ENCODE data around the gene SUMO3. TPM values are rescaled to one million over a fixed set of nuclear protein-coding genes. Genes with fewer than 3 reads are reported as not detected.
A peak's percentile ranks its signal among the peaks of the same experiment; 100 is the strongest.

SUMO3 gene
- total and polyA plus RNA-seq, 2 of the 13 experiments (the other 11 are each of a cell fraction or from before 2014, with no cell fraction given): 51.4 to 92.4 TPM

DNA sequence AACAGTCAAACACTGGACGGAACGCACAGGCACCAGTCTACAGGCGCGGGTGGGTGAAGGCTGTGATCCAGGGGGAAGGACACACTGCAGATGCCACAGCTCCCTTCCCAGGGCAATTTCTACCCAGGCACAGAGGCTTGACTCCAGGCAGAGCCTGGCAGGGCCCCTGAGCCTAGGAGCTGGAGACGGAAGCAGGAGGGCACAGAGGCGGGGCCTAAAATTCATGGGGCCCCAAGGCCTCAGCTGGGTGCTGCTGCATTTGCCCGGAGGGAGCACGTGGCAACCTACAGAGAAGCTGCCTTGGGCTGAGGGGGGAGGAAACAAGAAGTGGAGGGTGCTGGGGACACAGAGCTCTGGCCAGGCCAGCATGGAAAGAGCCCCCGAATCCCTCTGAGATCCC, 57.5 kb downstream of the SUMO3 start:
- no TSS peak for BruUV-seq (replicated peaks)
- ChIA-PET POLR2A (no interaction called here), CTCF (ENCODE audit: low intra/inter-chr PET ratio, low total read pairs) (no interaction called here)
- in situ Hi-C loops (cut with HindIII; ENCODE audit: extremely low pct_ligation_motif_present, low pct_unique_long_range_greater_than_20kb) (no loop called here), intact Hi-C loops (cut with micrococcal nuclease; ENCODE audit: unreplicated experiment) (no loop called here)
- no peaks in the 10 kb centered on the region for H3K9me3 ChIP-seq (ENCODE audit: low read length)
- H4K20me1 ChIP-seq (ENCODE audit: insufficient read depth, low read length): no peaks in the 10 kb centered on the region
- H3K27me3 ChIP-seq (ENCODE audit: control insufficient read depth in 1 of 2, insufficient read depth in 2 of 2, low read length in 2 of 2): peaks cover 2 to 41% of the 10 kb centered on the region in 2 experiments; a peak in 4 of 5 replicates
- H3K9ac ChIP-seq (ENCODE audit: insufficient read depth, low read depth, low read length): no peak overlapping the region
- WGBS (ENCODE audit: low lambda C conversion rate): 46% methylated on average over 8 of the region's 9 CpGs
- ATAC-seq (no peak), DNase-seq (ENCODE audit: low spot score) (no peak), FAIRE-seq (no peak)
- H3K4me1 ChIP-seq (ENCODE audit: insufficient read depth, low read length): peaks cover 43% of the 10 kb centered on the region
- no peak overlapping the region for H3K27ac ChIP-seq (ENCODE audit: extremely low read length, insufficient read depth, low read length)
- no peaks in the 10 kb centered on the region for H3K36me3 ChIP-seq (replicated peaks in 1 of 2; ENCODE audit: control insufficient read depth in 1 of 2, insufficient read depth in 2 of 2, low read length in 2 of 2)
- no peak overlapping the region for H3K4me3 ChIP-seq (replicated peaks in 1 of 3; ENCODE audit: insufficient read depth in 1 of 3, low read depth in 2 of 3, low read length in 3 of 3)
- TF ChIP-seq HIVEP1 (CRISPR knock-in tag; IDR thresholded peaks at IDR 0.05): no peak
- TF ChIP-seq, protein P1, sequence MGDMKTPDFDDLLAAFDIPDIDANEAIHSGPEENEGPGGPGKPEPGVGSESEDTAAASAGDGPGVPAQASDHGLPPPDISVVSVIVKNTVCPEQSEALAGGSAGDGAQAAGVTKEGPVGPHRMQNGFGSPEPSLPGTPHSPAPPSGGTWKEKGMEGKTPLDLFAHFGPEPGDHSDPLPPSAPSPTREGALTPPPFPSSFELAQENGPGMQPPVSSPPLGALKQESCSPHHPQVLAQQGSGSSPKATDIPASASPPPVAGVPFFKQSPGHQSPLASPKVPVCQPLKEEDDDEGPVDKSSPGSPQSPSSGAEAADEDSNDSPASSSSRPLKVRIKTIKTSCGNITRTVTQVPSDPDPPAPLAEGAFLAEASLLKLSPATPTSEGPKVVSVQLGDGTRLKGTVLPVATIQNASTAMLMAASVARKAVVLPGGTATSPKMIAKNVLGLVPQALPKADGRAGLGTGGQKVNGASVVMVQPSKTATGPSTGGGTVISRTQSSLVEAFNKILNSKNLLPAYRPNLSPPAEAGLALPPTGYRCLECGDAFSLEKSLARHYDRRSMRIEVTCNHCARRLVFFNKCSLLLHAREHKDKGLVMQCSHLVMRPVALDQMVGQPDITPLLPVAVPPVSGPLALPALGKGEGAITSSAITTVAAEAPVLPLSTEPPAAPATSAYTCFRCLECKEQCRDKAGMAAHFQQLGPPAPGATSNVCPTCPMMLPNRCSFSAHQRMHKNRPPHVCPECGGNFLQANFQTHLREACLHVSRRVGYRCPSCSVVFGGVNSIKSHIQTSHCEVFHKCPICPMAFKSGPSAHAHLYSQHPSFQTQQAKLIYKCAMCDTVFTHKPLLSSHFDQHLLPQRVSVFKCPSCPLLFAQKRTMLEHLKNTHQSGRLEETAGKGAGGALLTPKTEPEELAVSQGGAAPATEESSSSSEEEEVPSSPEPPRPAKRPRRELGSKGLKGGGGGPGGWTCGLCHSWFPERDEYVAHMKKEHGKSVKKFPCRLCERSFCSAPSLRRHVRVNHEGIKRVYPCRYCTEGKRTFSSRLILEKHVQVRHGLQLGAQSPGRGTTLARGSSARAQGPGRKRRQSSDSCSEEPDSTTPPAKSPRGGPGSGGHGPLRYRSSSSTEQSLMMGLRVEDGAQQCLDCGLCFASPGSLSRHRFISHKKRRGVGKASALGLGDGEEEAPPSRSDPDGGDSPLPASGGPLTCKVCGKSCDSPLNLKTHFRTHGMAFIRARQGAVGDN (CRISPR knock-in tag; IDR thresholded peaks at IDR 0.05): peak; percentile 27; the same call in 1 of the 2 replicates
- no peak overlapping the region for H3K4me2 ChIP-seq (ENCODE audit: low read depth, low read length)
- no peak overlapping the region for H2AFZ ChIP-seq (ENCODE audit: low read length)
- H3K79me2 ChIP-seq (ENCODE audit: insufficient read depth, low read length): no peaks in the 10 kb centered on the region

GRCh38 chr21:44759628-44760285, 58.1 kb downstream of the SUMO3 start:
- Histone ChIP-seq H3K27ac (ENCODE audit: extremely low read length, insufficient read depth, low read length) (no peak overlapping the region), H3K9ac (ENCODE audit: insufficient read depth, low read depth, low read length) (no peak overlapping the region), H3K4me2 (ENCODE audit: low read depth, low read length) (no peak overlapping the region), H3K27me3 (ENCODE audit: control insufficient read depth in 1 of 2, insufficient read depth in 2 of 2, low read length in 2 of 2) (peaks cover 2 to 41% of the 10 kb centered on the region in 2 experiments; a peak in 4 of 5 replicates), H3K4me3 (replicated peaks in 1 of 3; ENCODE audit: insufficient read depth in 1 of 3, low read depth in 2 of 3, low read length in 3 of 3) (no peak overlapping the region), H3K36me3 (replicated peaks in 1 of 2; ENCODE audit: control insufficient read depth in 1 of 2, insufficient read depth in 2 of 2, low read length in 2 of 2) (no peaks in the 10 kb centered on the region), H2AFZ (ENCODE audit: low read length) (no peak overlapping the region), H3K79me2 (ENCODE audit: insufficient read depth, low read length) (no peaks in the 10 kb centered on the region), H3K4me1 (ENCODE audit: insufficient read depth, low read length) (peaks cover 37% of the 10 kb centered on the region), H3K9me3 (ENCODE audit: low read length) (no peaks in the 10 kb centered on the region), H4K20me1 (ENCODE audit: insufficient read depth, low read length) (no peaks in the 10 kb centered on the region)
- FAIRE-seq (no peak), DNase-seq (ENCODE audit: low spot score) (no peak), ATAC-seq (no peak)
- in situ Hi-C loops (cut with HindIII; ENCODE audit: extremely low pct_ligation_motif_present, low pct_unique_long_range_greater_than_20kb): no loop called here
- 73% methylated on average over 13 of the region's 22 CpGs for WGBS (ENCODE audit: low lambda C conversion rate)
- intact Hi-C loops (cut with micrococcal nuclease; ENCODE audit: unreplicated experiment): no loop called here
- POLR2A ChIA-PET: no interaction called here
- BruUV-seq (replicated peaks): no TSS peak
- CTCF ChIA-PET (ENCODE audit: low intra/inter-chr PET ratio, low total read pairs): no interaction called here
- TF ChIP-seq ZNF615 (CRISPR knock-in tag; IDR thresholded peaks at IDR 0.05; ENCODE audit: borderline replicate concordance) (no peak), CERS6 (CRISPR knock-in tag; IDR thresholded peaks at IDR 0.05) (no peak), ZFP36L2 (CRISPR knock-in tag; IDR thresholded peaks at IDR 0.05) (no peak), CHD2 (IDR thresholded peaks at IDR 0.05; ENCODE audit: low read depth, low read length) (no peak), ARID3A (IDR thresholded peaks at IDR 0.05; ENCODE audit: low read depth, low read length) (no peak), KDM1A (CRISPR knock-in tag; IDR thresholded peaks at IDR 0.05) (no peak), ZNF660 (CRISPR knock-in tag; IDR thresholded peaks at IDR 0.05; ENCODE audit: borderline replicate concordance, low read depth) (no peak), TBX3 (IDR thresholded peaks at IDR 0.05; ENCODE audit: borderline replicate concordance) (no peak)
